G401 (cell line): ENCODE data around the gene USP17L12. TPM values are rescaled to one million over a fixed set of nuclear protein-coding genes. Genes with fewer than 3 reads are reported as not detected.
"Not testable (repeated sequence)": the region's sequence is repeated elsewhere in the genome, so short reads cannot be mapped to it uniquely, and the experiment has no call there.

Source experiments
- DNase-seq: peaks from one replicate; pipeline ENCODE4 v3.0.0-alpha.2; 2015; ENCODE audit warnings: low spot score
- in situ Hi-C: cut with HindIII; loops from 2 replicates; pipeline ENCODE4 v1.10.0; 2016; ENCODE audit warnings: low sequenced_read_pairs, mixed read lengths
- total RNA-seq: library from RNA; depleted of rRNA; stranded (reverse); fragments of >200 nt; shearing (Covaris generic); gene quantifications from 2 replicates; pipeline ENCODE4 v1.2.3, GENCODE V29; 2014; rRNA removed

Gene USP17L12
- total RNA-seq = not detected in 2 replicates

DNA sequence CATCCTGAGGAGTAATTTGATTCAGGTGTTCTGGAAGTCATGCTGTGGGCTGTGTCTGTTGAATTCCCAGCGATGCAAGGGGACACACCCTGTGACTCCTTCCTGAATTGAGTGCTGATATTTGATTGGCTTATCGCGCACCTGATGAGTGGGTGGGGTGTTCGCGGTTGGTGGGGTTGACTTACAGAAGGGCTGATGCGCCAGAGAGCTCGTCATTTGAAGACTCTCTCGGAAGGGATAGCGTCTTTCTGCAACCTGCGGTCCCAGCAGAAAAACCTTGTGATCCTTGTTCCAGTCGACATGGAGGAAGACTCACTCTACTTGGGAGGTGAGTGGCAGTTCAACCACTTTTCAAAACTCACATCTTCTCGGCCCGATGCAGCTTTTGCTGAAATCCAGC, at the start of gene USP17L12:
USP17L12 (plus strand) TSS at position 301 of the 400 bp plus-strand sequence; CDS start at position 301, 0 bp downstream.
- DNase-seq, in situ Hi-C loops: not testable (repeated sequence)

- in situ Hi-C loops, DNase-seq: not testable (repeated sequence)
These were observed 9.6 kb upstream of the USP17L12 start, which contains the start of gene USP17L10 for GRCh38 chr4:9210357-9210756. USP17L10 (plus strand) TSS chr4:9210657; CDS start chr4:9210657, 0 bp downstream.

DNA sequence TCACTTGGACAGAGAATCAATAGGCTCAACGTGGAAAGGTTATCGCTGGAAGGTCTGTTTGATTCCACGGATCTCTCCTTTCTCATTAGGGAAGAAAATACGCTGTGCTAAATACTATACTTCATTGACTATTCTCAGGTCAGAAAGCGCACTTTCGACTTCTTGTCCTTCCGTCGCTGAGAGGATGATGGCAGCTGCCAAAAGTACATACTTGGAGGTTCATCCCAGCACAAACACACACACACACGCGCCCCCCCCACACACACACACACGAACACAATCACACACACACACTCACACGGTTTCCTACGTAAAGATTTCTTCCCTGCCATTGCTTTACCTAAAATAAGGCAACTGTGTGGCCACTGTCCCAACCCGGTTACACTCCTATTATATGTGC, 5.3 kb upstream of the USP17L12 start:
- in situ Hi-C loops = not testable (repeated sequence)

GRCh38 chr4:9215105-9215504, 4.8 kb upstream of the USP17L12 start, which contains the start of gene USP17L11:
USP17L11 (plus strand) TSS chr4:9215405; CDS start chr4:9215405, 0 bp downstream.
- in situ Hi-C loops, DNase-seq: not testable (repeated sequence)

More for the DNA sequence above, 5.3 kb upstream of the USP17L12 start:
- not testable (repeated sequence) for DNase-seq

DNA sequence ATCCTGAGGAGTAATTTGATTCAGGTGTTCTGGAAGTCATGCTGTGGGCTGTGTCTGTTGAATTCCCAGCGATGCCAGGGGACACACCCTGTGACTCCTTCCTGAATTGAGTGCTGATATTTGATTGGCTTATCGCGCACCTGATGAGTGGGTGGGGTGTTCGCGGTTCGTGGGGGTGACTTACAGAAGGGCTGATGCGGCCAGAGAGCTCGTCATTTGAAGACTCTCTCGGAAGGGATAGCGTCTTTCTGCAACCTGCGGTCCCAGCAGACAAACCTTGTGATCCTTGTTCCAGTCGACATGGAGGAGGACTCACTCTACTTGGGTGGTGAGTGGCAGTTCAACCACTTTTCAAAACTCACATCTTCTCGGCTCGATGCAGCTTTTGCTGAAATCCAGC, 4.6 kb downstream of the USP17L12 start, which contains the start of gene USP17L13:
USP17L13 (plus strand) TSS at position 301 of the 400 bp plus-strand sequence; CDS start at position 301, 0 bp downstream.
- in situ Hi-C loops, DNase-seq: not testable (repeated sequence)

DNA sequence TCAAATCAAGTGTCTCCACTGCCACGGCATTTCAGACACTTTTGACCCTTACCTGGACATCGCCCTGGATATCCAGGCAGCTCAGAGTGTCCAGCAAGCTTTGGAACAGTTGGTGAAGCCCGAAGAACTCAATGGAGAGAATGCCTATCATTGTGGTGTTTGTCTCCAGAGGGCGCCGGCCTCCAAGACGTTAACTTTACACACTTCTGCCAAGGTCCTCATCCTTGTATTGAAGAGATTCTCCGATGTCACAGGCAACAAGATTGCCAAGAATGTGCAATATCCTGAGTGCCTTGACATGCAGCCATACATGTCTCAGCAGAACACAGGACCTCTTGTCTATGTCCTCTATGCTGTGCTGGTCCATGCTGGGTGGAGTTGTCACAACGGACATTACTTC, 10.3 kb downstream of the USP17L12 start:
- DNase-seq, in situ Hi-C loops: not testable (repeated sequence)

DNA sequence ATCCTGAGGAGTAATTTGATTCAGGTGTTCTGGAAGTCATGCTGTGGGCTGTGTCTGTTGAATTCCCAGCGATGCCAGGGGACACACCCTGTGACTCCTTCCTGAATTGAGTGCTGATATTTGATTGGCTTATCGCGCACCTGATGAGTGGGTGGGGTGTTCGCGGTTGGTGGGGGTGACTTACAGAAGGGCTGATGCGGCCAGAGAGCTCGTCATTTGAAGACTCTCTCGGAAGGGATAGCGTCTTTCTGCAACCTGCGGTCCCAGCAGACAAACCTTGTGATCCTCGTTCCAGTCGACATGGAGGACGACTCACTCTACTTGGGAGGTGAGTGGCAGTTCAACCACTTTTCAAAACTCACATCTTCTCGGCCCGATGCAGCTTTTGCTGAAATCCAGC, 14.1 kb downstream of the USP17L12 start, which contains the start of gene USP17L15:
USP17L15 (plus strand) TSS at position 301 of the 400 bp plus-strand sequence; CDS start at position 301, 0 bp downstream.
- in situ Hi-C loops, DNase-seq: not testable (repeated sequence)

DNA sequence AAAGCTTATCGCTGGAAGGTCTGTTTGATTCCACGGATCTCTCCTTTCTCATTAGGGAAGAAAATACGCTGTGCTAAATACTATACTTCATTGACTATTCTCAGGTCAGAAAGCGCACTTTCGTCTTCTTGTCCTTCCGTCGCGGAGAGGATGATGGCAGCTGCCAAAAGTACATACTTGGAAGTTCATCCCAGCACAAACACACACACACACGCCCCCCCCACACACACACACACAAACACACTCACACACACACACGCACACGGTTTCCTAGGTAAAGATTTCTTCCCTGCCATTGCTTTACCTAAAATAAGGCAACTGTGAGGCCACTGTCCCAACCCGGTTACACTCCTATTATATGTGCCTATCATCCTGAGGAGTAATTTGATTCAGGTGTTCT, 18.5 kb downstream of the USP17L12 start:
- DNase-seq = peak; percentile 0
- in situ Hi-C loops = not testable (repeated sequence)

- DNase-seq, in situ Hi-C loops: not testable (repeated sequence)
These were observed 23.6 kb downstream of the USP17L12 start, which contains the start of gene USP17L17 for GRCh38 chr4:9243579-9243978. USP17L17 (plus strand) TSS chr4:9243879; CDS start chr4:9243879, 0 bp downstream.

DNA sequence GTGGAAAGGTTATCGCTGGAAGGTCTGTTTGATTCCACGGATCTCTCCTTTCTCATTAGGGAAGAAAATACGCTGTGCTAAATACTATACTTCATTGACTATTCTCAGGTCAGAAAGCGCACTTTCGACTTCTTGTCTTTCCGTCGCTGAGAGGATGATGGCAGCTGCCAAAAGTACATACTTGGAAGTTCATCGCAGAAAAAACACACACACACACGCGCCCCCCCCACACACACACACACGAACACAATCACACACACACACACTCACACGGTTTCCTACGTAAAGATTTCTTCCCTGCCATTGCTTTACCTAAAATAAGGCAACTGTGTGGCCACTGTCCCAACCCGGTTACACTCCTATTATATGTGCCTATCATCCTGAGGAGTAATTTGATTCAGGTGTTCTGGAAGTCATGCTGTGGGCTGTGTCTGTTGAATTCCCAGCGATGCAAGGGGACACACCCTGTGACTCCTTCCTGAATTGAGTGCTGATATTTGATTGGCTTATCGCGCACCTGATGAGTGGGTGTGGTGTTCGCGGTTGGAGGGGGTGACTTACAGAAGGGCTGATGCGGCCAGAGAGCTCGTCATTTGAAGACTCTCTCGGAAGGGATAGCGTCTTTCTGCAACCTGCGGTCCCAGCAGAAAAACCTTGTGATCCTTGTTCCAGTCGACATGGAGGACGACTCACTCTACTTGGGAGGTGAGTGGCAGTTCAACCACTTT, 28.2 kb downstream of the USP17L12 start, which contains the start of gene USP17L18:
USP17L18 (plus strand) TSS at position 678 of the 728 bp plus-strand sequence; CDS start at position 678, 0 bp downstream.
- DNase-seq, in situ Hi-C loops: not testable (repeated sequence)

DNA sequence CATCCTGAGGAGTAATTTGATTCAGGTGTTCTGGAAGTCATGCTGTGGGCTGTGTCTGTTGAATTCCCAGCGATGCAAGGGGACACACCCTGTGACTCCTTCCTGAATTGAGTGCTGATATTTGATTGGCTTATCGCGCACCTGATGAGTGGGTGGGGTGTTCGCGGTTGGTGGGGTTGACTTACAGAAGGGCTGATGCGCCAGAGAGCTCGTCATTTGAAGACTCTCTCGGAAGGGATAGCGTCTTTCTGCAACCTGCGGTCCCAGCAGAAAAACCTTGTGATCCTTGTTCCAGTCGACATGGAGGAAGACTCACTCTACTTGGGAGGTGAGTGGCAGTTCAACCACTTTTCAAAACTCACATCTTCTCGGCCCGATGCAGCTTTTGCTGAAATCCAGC, 33.1 kb downstream of the USP17L12 start, which contains the start of gene USP17L19:
USP17L19 (plus strand) TSS at position 301 of the 400 bp plus-strand sequence; CDS start at position 301, 0 bp downstream.
- DNase-seq, in situ Hi-C loops: not testable (repeated sequence)

- in situ Hi-C loops, DNase-seq: not testable (repeated sequence)
These were observed 37.9 kb downstream of the USP17L12 start, which contains the start of gene USP17L20 for GRCh38 chr4:9257824-9258223. USP17L20 (plus strand) TSS chr4:9258124; CDS start chr4:9258124, 0 bp downstream.

- DNase-seq, in situ Hi-C loops: not testable (repeated sequence)
These were observed 42.6 kb downstream of the USP17L12 start, which contains the start of gene USP17L21 for GRCh38 chr4:9262572-9262971. USP17L21 (plus strand) TSS chr4:9262872; CDS start chr4:9262872, 0 bp downstream.

- in situ Hi-C loops, DNase-seq: not testable (repeated sequence)
These were observed 47.4 kb downstream of the USP17L12 start, which contains the start of gene USP17L22 for GRCh38 chr4:9267319-9267718. USP17L22 (plus strand) TSS chr4:9267619; CDS start chr4:9267619, 0 bp downstream.

Other genes starting within 250 kb of the USP17L12 start
- not detected in 2 replicates for gene FAM90A26, start 49.7 kb upstream of the USP17L12 start, total RNA-seq
- not detected in 2 replicates for gene USP17L10, start 9.5 kb upstream of the USP17L12 start, total RNA-seq
- not detected in 2 replicates for gene USP17L11, start 4.7 kb upstream of the USP17L12 start, total RNA-seq
- not detected in 2 replicates for gene USP17L13, start 4.7 kb downstream of the USP17L12 start, total RNA-seq
- not detected in 2 replicates for gene USP17L15, start 14.2 kb downstream of the USP17L12 start, total RNA-seq
- gene USP17L17, start 23.7 kb downstream of the USP17L12 start, total RNA-seq = not detected in 2 replicates
- not detected in 2 replicates for gene USP17L18, start 28.5 kb downstream of the USP17L12 start, total RNA-seq
- not detected in 2 replicates for gene USP17L19, start 33.2 kb downstream of the USP17L12 start, total RNA-seq
- not detected in 2 replicates for gene USP17L20, start 38.0 kb downstream of the USP17L12 start, total RNA-seq
- not detected in 2 replicates for gene USP17L21, start 42.7 kb downstream of the USP17L12 start, total RNA-seq
- gene USP17L22, start 47.5 kb downstream of the USP17L12 start, total RNA-seq = not detected in 2 replicates
- gene USP17L24, start 105.0 kb downstream of the USP17L12 start, total RNA-seq = not detected in 2 replicates
- gene USP17L25, start 109.8 kb downstream of the USP17L12 start, total RNA-seq = not detected in 2 replicates
- not detected in 2 replicates for gene USP17L26, start 114.5 kb downstream of the USP17L12 start, total RNA-seq
- gene USP17L5, start 119.3 kb downstream of the USP17L12 start, total RNA-seq = not detected in 2 replicates
- gene USP17L27, start 124.0 kb downstream of the USP17L12 start, total RNA-seq = not detected in 2 replicates
- gene USP17L28, start 128.7 kb downstream of the USP17L12 start, total RNA-seq = not detected in 2 replicates
- not detected in 2 replicates for gene USP17L29, start 133.5 kb downstream of the USP17L12 start, total RNA-seq
- not detected in 2 replicates for gene USP17L30, start 143.0 kb downstream of the USP17L12 start, total RNA-seq
- not detected in 2 replicates for gene DEFB131A, start 224.3 kb downstream of the USP17L12 start, total RNA-seq